Activated CD4-positive, alpha-beta T cell treated with anti-CD3 and anti-CD28 coated beads, Interleukin-2, amount 50 U/mL, for 16 hours (primary cell): ENCODE results near the gene MAEA.
"Not testable (repeated sequence)": the region's sequence is repeated elsewhere in the genome, so short reads cannot be mapped to it uniquely, and the experiment has no call there.

Source experiments
- DNase-seq: peaks from one replicate; pipeline ENCODE4 v3.0.0-alpha.2; 2020

The MAEA gene

DNA sequence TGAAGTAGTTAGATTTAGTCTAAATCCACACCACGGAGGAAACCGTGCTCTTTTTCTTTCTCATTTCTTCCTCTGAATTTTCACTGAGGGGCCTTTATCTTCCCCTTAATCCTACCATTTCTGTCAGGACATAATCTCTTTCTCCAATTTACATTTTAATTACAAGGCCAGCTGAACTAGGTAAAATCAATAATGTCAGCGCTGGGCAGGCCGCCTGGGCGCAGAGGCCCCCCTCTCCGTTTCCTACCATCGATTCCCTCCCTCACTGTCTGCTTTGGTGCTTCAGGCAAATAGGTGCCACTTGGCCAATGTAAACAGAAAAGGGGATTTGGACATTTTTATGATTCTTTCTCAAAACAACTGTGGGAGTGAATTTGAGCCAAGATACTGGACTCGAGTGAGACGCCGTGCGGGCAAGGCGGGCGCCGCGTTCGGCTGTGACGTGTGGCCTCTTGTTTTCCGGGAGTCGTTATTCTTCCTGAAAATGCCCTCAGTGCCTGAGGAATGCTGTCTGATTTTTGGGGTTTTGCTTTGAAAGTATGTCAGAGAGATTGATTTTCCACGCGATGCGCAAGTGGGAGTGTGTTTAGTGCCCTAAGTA is 79.9 kb downstream of the MAEA start:
- DNase-seq, result no peak

DNA sequence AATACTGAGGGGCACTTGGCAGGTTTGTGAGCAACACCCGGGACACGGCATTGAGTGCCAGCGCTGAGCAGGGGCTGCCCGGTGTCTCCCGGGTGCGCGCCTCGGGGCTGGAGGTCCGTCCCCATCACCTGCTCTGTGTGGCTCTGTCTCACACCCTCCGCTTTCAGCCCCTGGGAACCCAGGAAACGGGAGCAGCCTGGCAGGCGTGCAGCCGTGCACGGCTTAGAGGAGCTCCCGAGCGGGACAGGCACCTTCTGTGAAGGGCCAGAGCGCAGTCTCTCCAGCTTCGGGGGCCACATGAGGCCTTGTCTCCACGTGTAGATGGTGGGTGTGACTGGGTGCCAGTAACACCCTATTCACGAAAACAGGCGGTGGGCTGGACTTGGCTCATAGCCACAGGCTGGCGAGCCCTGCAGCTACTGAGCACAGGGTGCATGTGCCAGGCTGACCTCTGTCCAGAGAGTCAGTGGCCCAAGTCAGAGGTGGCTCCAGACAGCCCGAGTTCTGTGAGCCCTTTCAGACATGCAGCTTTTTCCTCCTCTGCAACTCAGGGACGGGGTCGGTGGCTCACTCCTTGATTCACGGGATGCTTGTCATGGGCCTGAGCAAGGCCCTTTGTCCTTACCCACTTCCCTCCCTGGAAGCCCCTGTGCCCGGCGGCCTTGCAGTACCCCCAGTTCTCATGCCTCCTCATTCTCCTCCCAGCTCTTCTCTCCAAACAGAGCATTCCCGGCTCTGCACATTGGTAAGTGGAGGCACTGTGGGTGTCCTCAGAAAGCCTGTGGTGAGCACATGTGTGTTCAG is 80.8 kb downstream of the MAEA start:
- no peak for DNase-seq

DNA sequence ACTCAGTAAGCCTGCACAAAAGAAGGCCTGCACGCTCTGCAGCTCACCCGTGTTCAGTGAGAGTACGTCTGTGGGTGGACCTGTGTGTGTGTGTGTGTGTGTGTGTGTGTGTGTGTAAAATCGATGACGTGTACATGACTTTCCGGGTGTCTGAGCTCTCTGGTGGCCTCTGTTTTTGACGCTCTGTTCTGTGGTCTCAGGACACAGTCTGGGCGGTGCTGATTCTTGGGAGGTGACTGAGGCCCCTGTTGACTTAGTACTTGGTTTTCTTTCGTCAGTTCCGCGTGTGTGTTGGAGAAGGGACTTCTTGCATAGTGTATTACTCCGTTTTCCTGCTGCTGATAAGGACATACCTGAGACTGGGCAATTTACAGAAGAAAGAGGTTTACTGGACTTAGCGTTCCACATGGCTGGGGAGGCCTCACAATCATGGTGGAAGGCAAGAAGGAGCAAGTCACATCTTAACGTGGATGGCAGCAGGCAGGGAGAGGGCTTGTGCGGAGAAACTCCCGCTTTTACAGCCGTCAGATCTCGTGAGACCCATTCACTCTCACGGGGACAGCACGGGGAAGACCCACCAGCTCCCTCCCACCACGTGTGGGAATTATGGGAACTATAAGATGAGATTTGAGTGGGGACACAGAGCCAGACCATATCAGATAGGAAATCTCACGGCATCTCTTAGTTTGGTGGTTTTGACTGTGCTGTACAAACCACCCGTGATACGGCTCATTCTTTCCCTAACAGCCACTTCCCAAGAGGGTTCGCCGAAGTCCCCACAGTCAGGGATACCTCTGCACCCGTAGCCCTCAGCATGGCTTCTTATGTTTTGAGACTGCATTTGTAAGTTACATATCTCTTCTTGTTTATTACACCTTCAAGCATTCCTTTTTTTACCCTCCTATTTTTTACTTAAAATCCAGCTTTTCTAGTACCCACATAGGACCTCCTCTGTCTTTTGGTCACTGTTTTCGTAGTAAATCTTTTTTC is 81.8 kb downstream of the MAEA start:
- no peak for DNase-seq

- DNase-seq, result not testable (repeated sequence)
Observed at GRCh38 chr4:1372576-1372975, 82.9 kb downstream of the MAEA start.

GRCh38 chr4:1373892-1374705 is 84.4 kb downstream of the MAEA start:
- no peak for DNase-seq

GRCh38 chr4:1374706-1375045 is 85.0 kb downstream of the MAEA start:
- no peak for DNase-seq

DNA sequence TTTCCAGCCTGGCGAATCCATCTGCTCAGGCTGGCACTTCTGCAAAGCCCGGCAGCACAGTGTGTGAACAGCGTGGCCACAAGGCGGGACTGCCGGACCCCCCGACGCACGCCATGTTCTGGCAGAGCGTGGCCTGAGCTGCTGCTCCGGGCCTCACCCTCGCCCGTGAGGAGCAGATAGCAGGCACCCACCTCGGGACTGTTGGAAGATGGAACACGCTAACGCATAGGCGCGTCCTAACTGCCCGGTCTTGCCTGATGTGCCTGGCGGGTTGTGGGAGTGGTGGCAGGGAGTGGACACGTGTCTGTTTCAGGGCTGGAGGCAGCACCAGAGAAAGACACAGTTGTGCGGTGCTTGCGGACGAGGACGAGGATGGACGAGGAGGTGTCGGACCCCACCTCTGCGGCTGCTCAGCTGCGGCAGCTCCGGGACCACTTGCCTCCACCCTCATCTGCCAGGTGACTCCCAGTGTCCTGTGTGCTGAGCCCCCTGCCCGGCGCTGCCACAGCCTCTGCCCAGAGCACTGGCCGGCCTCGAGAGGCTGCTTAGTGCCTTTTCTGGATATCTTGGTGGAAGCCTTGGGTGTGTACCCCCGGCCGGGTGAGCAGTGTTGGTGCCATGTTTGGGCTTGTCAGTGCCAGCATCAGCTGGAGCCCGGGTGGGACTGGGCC is 85.5 kb downstream of the MAEA start:
- no peak for DNase-seq

DNA sequence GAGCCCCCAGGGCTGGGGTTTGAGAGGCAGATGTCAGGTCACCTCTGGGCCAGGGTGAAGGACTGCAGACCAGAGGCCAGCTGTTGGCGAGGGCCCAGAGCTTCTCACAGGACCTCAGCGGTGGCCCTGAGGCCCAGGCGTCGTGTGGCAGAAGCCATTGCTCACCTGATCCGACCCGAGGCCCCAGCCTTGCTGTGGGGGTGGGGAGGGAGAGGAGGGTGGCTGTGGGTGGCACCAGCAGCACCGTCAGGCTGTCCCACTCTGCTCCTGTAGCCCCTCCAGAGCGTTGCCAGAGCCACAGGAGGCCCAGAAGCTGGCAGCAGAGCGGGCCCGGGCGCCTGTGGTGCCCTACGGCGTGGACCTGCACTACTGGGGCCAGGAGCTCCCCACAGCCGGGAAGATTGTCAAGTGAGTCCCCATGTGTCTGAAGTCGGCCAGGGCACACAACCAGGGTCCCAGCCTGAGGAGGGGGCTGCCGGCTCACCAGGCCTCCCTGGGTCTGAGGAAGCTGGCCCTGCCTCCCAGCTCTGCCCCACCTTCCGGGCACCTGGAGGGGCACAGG is 86.2 kb downstream of the MAEA start:
- no peak for DNase-seq

DNA sequence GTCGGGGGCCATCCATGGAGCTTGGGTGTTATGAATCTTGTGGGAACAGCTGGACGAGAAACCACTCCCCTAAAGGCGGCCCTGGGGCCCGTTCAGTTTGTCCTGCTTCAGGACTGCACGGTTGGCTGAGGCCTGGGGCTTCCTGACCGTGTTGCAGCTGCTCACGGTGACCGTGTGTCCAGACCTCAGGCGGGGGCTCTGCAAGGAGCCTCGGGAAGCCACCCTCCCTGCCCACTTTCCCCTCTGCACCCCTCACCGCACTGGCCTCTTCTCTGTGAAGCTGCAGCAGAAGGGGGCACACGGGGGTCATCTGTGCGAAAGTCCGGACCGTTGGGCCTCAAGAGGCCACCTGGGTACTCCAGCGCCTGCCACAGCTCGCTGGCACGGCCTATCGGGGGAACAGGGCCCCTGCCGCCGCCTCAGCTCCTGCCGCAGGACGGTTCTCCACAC is 86.7 kb downstream of the MAEA start:
- DNase-seq, result no peak

DNA sequence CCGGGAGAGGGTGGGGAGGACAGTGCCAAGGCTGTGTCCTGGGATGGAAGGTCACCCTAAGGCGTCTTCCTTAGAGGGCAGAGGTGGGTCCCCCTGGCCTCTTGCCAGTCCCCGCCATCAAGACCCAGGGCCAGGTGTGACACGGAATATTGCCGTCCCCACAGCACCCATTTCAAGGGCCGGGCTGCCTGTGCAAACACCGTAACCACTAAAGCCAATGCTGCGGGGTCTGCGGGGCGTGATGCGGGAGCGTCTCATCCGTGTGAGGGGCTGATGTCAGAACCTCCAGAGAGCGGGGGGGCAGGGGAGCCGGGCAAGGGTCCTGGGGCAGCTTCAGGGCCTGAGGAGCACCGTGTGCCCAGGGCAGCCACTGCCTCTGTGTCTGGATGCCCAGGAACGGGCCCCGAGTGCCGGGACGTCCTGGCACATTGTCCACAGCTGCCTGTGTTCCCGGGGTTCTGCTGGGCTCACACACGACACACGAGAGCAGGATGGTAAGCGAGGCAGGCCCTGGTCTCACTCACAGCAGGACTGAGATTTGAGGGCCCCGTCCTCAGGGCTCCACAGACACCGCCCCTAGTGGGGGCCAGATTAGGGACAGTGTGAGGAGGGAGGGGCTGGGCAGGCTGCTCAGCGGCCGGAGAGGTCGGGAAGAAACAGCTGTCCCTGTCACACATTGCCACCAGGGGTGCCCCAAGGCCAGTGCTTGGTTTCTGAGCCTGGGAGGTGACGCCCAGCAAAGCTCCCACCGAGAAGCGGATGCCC is 87.3 kb downstream of the MAEA start:
- no peak for DNase-seq

DNA sequence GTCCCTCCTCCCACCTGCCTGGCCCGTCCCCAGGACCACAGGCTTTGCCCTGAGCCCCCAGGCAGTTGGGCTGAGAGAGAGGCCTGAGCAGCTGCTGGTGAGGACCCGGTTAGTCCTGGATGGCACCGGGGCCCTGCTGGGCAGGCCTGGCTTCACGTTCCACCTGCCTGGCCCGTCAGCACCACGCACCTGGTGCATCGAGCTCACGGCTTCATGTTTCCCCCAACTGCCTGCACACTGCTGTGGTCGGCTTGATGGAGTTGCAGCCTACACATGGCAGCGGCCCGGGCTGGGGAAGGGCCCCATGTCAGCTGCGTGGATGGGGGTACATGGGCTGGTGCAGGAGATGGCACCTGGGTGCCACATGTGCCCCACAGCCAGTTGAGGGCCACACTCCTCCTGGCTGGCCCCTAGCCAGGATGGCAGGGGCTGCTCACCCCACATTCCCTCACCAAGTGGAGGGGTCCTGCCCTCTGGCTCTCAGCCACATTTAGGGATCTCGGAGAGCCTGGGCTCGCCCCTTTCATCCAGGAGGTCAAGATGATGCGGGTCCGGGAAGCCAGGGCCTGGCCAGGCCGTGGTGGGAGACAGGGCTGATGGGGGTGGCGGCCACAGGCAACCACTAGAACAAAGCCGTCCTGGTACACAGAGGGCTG is 88.0 kb downstream of the MAEA start:
- DNase-seq, result no peak

- no peak for DNase-seq
Observed at GRCh38 chr4:1378559-1379231, 89.0 kb downstream of the MAEA start.

GRCh38 chr4:1379351-1379781 is 89.7 kb downstream of the MAEA start:
- DNase-seq, result no peak

- no peak for DNase-seq
Observed at GRCh38 chr4:1379801-1380331, 90.2 kb downstream of the MAEA start.

DNA sequence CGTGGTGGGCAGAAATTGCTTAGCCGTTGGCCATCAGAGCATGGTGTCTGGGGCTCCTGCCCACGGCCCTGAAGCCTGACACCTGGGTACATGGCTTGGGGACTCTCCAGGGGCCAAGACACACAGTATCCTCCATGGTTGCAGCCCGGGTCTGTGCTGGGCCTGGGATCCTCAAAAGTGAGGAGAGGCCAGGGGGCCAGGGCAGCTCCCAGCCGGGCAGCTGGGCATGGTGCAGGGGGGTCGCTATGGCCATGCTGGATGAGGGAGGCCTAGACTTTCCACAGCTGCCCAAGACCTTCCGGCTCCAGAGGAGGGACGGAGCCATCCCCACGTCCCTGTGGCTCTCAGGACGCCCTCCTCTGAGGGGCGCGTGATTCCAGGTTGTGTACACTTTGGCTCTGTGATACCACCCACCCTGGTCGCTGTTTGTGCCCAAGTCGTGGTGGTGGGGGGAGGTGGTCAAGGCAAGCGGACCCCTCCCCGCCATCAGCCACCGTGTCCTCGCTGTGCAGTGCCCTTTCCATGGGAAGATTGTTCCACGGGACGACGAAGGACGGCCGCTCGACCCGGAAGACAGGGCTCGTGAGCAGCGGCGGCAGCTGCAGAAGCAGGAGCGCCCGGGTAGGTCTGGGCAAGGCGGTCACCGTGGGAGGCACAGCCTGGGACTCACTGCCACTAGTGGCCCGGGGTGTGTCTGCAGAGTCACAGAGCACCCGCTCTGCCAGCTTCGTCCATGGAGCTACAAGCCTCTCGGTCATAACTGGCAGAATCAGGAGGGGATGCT is 90.9 kb downstream of the MAEA start:
- no peak for DNase-seq

DNA sequence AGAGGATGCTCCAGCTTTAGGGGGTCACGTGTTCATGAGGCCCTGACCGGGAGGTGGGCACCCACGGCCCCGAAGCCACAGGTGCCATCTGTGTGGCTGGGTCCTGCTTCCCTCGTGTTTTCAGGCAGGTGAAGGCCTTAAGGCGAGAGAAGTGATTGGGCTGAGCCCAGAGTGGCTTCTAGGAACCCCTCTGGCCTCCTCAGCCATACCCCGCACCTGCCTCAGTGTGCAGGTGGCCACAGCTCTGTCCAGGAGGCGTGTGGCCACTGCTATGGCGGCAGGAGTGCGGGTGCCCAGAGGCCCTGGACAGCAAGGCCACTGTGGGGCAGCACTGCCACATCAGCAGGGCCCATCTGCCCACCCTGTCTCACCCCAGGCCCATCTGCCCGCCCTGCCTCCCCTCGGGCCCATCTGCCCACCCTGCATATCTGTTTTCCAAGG is 91.5 kb downstream of the MAEA start:
- no peak for DNase-seq

DNA sequence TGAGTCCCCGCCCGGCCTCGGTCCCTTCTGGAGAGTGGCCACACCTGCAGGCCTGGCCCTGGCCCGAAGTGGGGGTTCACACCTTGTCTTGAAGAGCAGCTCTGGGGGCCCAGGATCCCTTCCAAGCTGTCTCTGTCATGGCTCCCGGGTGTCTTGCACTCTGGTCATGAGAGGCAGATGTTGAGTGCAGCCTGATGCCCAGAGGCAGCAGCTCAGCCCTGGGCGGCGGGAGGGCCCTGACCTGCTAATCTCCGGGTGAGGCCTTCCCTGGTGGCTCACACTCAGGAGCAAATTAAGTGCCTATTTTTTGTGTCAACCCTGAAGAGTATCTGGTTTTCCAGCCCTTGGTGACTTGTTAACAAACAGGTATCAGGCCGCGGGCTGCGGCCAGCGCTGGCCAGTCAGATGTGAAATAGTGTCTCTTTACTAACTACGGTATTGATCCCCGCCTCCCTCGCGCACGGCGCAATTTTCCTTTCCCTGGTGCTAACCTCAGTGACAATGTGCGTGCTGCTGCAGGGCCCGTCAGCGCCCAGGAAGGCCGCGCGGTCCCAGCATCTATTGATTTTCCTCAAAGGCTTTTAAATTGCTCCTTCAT is 92.4 kb downstream of the MAEA start:
- no peak for DNase-seq
